ENCODE measurements around the gene ZKSCAN5. TPM values are rescaled to one million over a fixed set of nuclear protein-coding genes. Genes with fewer than 3 reads are reported as not detected.
A peak's percentile ranks its signal among the peaks of the same experiment; 100 is the strongest.
"Not testable (repeated sequence)": the region's sequence is repeated elsewhere in the genome, so short reads cannot be mapped to it uniquely, and the experiment has no call there.

Gene ZKSCAN5
- total RNA-seq, 2 donors from 2014 or later, result 5.1 to 10.2 TPM

DNA sequence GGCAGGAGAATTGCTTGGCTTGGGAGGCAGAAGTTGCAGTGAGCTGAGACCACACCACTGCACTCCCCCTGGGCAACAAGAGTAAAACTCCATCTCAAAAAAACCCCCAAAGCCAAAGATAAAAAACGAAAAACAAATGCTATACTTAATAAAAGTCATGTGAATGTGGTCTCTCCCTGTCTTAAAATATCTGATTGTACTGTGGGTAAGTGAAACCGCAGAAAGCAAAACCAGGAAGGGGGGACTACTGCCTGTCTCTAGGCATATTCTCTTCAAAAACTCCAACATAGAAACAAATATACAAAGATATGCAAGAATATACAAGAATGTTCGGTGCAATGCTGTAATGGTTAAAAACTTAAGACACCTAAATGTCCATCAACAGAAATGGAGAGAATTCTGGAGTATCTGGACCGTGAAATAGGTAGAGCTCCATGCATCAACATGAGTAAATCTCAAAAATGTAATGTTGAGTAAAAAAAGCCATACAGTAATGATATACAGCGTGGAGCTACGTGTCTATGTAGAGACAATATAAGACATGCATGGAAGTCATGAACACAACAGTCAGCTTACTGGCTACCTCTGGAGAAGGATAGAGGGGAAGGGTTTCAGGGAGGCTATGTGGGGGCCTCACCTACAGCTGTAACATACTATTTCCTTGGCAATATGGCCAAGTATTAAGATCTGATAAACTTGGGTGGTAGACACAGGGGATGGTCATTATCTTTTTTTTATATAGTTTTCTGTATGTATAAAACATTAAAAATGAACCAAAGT lies 6.5 kb upstream of the ZKSCAN5 start:
- peaks cover 24 to 28% of the 10 kb centered on the region in 2 donors for H3K4me1 ChIP-seq (ENCODE audit: control insufficient read depth in 1 of 2, low read depth in 2 of 2)
- H3K4me3 ChIP-seq, result peak overlapping the region; percentile 88
- peaks cover 20% of the 10 kb centered on the region for H3K36me3 ChIP-seq
- ATAC-seq (ENCODE audit: insufficient number of reproducible peaks, low FRiP score, low read depth), result no peak
- DNase-seq (ENCODE audit: low spot score), result no peak
- TF ChIP-seq, protein P1, sequence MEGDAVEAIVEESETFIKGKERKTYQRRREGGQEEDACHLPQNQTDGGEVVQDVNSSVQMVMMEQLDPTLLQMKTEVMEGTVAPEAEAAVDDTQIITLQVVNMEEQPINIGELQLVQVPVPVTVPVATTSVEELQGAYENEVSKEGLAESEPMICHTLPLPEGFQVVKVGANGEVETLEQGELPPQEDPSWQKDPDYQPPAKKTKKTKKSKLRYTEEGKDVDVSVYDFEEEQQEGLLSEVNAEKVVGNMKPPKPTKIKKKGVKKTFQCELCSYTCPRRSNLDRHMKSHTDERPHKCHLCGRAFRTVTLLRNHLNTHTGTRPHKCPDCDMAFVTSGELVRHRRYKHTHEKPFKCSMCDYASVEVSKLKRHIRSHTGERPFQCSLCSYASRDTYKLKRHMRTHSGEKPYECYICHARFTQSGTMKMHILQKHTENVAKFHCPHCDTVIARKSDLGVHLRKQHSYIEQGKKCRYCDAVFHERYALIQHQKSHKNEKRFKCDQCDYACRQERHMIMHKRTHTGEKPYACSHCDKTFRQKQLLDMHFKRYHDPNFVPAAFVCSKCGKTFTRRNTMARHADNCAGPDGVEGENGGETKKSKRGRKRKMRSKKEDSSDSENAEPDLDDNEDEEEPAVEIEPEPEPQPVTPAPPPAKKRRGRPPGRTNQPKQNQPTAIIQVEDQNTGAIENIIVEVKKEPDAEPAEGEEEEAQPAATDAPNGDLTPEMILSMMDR (IDR thresholded peaks at IDR 0.05), result no peak
- H3K27ac ChIP-seq, result no peak overlapping the region
- no peaks in the 10 kb centered on the region for H3K27me3 ChIP-seq (replicated peaks; ENCODE audit: insufficient read depth)
- peaks cover 13% of the 10 kb centered on the region for H3K9me3 ChIP-seq

DNA sequence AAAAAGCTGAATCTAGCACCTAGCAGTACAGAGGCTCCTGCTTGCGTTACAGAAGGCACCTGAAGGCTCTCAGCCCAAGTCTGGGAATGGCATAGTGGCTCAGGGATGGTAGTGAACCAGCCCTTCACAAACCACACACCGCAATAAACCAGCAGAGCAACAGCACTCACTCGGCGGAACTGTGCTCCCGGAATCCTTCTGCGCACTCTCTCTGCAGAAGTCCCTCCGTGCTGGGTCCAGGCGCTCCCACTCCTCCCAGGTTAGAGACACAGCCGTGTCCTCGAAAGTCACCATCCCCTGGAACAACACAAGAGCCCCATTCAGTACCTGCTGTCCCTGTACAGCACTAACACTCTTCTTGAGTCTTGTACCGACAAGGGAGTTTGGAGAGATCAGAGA lies 5.9 kb upstream of the ZKSCAN5 start:
- Histone ChIP-seq H3K27me3 (replicated peaks; ENCODE audit: insufficient read depth) (no peaks in the 10 kb centered on the region), H3K4me1 (ENCODE audit: control insufficient read depth in 1 of 2, low read depth in 2 of 2) (peaks cover 24 to 28% of the 10 kb centered on the region in 2 donors), H3K4me3 (peak overlapping the region; percentile 88), H3K9me3 (peaks cover 13% of the 10 kb centered on the region), H3K27ac (no peak overlapping the region), H3K36me3 (peaks cover 14% of the 10 kb centered on the region)
- TF ChIP-seq, protein P1 (IDR thresholded peaks at IDR 0.05), result no peak
- no peak for ATAC-seq (ENCODE audit: insufficient number of reproducible peaks, low FRiP score, low read depth)
- DNase-seq (ENCODE audit: low spot score), result no peak

DNA sequence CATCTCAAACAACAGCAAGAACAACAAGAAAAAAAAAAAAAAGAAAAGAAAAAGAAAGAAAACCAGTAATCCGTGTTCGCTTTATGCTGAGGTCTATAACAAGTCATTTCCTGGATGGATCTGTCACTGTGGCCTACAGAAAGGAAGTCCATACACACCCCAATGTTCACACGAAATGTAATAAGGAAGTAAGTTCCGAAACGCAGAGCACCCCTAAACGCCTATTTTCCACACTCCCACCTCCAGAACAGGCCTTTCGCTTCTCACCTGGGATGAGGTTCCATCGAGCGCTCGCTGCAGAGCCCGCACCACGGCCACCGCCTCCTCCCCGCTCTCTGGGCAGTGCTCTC lies 5.1 kb upstream of the ZKSCAN5 start:
- Histone ChIP-seq H3K27me3 (replicated peaks; ENCODE audit: insufficient read depth) (no peaks in the 10 kb centered on the region), H3K4me3 (peak overlapping the region; percentile 88), H3K27ac (peak overlapping the region; percentile 93 to 95), H3K9me3 (peaks cover 6% of the 10 kb centered on the region), H3K36me3 (peaks cover 6% of the 10 kb centered on the region), H3K4me1 (ENCODE audit: control insufficient read depth in 1 of 2, low read depth in 2 of 2) (peaks cover 27 to 31% of the 10 kb centered on the region in 2 donors)
- TF ChIP-seq, protein P1 (IDR thresholded peaks at IDR 0.05), result no peak
- no peak for DNase-seq (ENCODE audit: low spot score)
- ATAC-seq (ENCODE audit: insufficient number of reproducible peaks, low FRiP score, low read depth), result no peak

DNA sequence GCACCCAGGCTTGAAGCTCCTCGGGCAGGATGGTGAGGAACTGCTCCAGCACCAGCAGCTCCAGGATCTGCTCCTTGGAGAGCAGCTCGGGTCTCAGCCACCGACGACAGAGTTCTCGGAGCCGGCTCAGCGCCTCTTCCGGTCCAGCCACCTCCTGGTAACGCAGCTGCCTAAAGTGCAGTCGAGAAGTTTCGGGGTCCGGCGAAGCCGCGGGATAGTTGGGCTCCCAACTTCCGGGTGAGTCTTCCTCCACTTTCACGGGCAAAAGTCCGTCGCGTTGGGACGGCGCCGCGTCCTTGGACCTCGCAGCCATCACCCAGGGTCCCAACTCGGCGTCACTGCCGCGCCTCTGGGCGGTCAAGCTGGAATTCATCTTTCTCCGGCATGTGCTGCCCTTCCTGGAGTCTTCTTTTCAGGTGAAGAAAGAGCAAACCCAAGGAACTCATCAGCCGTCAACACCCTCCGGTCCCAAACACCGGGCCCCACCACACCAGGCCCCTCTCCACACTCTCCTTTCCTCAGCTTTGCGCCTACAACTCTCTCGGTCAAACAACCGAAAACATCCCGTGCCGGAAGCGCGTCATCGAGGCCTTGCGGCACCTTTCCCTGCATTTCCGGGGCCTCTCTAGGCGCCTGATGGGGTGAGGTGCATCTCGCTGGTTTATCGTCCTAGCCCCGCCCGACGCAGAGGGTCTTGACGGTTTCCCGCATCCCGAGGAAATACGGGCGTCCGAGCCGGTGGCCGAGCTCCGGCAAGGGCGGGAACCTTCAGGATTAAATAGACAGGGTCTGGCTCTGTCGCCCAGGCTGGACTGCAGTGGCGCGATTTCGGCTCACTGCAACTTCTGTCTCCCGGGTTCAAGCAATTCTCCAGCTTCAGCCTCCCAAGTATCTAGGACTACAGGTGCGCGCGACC lies 4.5 kb upstream of the ZKSCAN5 start, which contains the start of gene ZNF394:
TSS of gene ZNF394 (minus strand) at position 561 of the 916 bp plus-strand sequence. CDS start at position 373, 188 bp downstream.
- ATAC-seq (ENCODE audit: insufficient number of reproducible peaks, low FRiP score, low read depth) (peak; percentile 37), DNase-seq (ENCODE audit: low spot score) (peak; percentile 71)
- Histone ChIP-seq H3K4me1 (ENCODE audit: control insufficient read depth in 1 of 2, low read depth in 2 of 2) (peaks cover 27 to 31% of the 10 kb centered on the region in 2 donors), H3K27me3 (replicated peaks; ENCODE audit: insufficient read depth) (no peaks in the 10 kb centered on the region), H3K4me3 (peak within 1 kb of the TSS; percentile 88), H3K9me3 (no peaks in the 10 kb centered on the region), H3K27ac (peak within 1 kb of the TSS; percentile 93 to 95), H3K36me3 (no peaks in the 10 kb centered on the region)
- TF ChIP-seq, protein P1 (IDR thresholded peaks at IDR 0.05), result no peak

DNA sequence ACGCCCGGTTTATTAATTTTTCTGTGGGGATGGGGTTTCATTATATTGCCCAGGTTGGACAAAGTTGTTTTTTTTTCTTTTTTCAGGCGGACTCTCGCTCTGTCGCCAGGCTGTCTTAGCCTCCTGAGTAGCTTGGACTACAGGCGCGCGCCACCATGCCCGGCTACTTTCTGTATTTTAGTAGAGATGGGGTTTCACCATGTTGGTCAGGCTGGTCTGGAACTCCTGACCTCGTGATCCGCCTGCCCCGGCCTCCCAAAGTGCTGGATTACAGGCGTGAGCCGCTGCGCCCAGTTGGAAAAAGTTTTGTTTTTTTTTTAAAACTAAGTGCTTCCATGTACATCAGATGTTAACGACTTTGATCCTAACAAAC lies 3.8 kb upstream of the ZKSCAN5 start:
- ATAC-seq (ENCODE audit: insufficient number of reproducible peaks, low FRiP score, low read depth) (no peak), DNase-seq (ENCODE audit: low spot score) (no peak)
- TF ChIP-seq, protein P1 (IDR thresholded peaks at IDR 0.05), result no peak
- Histone ChIP-seq H3K4me3 (peak overlapping the region; percentile 88), H3K36me3 (no peaks in the 10 kb centered on the region), H3K27ac (peak overlapping the region; percentile 93 to 95), H3K27me3 (replicated peaks; ENCODE audit: insufficient read depth) (no peaks in the 10 kb centered on the region), H3K9me3 (no peaks in the 10 kb centered on the region), H3K4me1 (ENCODE audit: control insufficient read depth in 1 of 2, low read depth in 2 of 2) (peaks cover 28 to 34% of the 10 kb centered on the region in 2 donors)

DNA sequence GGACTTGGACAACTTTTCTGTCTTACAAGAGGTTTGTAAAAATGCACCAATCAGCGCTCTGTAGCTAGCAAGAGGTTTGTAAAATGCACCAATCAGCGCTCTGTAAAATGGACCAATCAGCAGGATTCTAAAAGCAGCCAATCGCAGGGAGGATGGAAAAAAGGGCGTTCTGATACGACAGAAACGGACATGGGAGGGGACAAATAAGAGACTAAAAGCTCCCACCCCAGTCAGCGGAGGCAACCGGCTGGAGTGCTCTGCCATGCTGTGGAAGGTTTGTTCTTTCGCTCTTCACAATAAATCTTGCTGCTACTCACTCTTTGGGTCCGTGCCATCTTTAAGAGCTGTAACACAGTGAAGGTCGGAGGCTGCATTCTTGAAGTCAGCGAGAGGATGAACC lies 3.2 kb upstream of the ZKSCAN5 start:
- not testable (repeated sequence) for ATAC-seq (ENCODE audit: insufficient number of reproducible peaks, low FRiP score, low read depth); DNase-seq (ENCODE audit: low spot score); H3K36me3 ChIP-seq; H3K27me3 ChIP-seq (replicated peaks; ENCODE audit: insufficient read depth); H3K4me3 ChIP-seq; H3K9me3 ChIP-seq
- peak overlapping the region in 1 of 2 donors; percentile 93 for H3K27ac ChIP-seq
- H3K4me1 ChIP-seq (ENCODE audit: control insufficient read depth in 1 of 2, low read depth in 2 of 2), result peaks cover 34 to 40% of the 10 kb centered on the region in 2 donors

All from thoracic aorta (tissue), 2 donors.